HG03103 (cell line): Measurements from ENCODE around the gene TMEM255A.
"Not testable (repeated sequence)": the region's sequence is repeated elsewhere in the genome, so short reads cannot be mapped to it uniquely, and the experiment has no call there.

Experiments
- ATAC-seq: cut with Tn5 transposase; IDR thresholded peaks from one replicate; pipeline ENCODE4 v1.9.1; 2021; ENCODE audit warnings: low read depth; ENCODE audit not compliant: unreplicated experiment

Gene TMEM255A

GRCh38 chrX:120310861-120311726, at the start of gene TMEM255A:
Gene TMEM255A (minus strand): TSS chrX:120311461. CDS start chrX:120311309, 152 bp downstream.
- no peak for ATAC-seq

- ATAC-seq, result no peak
Observed at GRCh38 chrX:120358737-120359456, 47.6 kb upstream of the TMEM255A start.

GRCh38 chrX:120357186-120357585, 45.9 kb upstream of the TMEM255A start:
- ATAC-seq, result no peak

GRCh38 chrX:120356084-120356483, 44.8 kb upstream of the TMEM255A start:
- ATAC-seq, result no peak

GRCh38 chrX:120350450-120351138, 39.3 kb upstream of the TMEM255A start:
- ATAC-seq, result no peak

- not testable (repeated sequence) for ATAC-seq
Observed at GRCh38 chrX:120344566-120344965, 33.3 kb upstream of the TMEM255A start.

GRCh38 chrX:120336899-120337298, 25.6 kb upstream of the TMEM255A start:
- no peak for ATAC-seq

GRCh38 chrX:120335289-120335688, 24.0 kb upstream of the TMEM255A start:
- ATAC-seq, result no peak

GRCh38 chrX:120334603-120335002, 23.3 kb upstream of the TMEM255A start:
- no peak for ATAC-seq

GRCh38 chrX:120334151-120334550, 22.9 kb upstream of the TMEM255A start:
- ATAC-seq, result no peak

GRCh38 chrX:120332394-120332793, 21.1 kb upstream of the TMEM255A start:
- no peak for ATAC-seq

GRCh38 chrX:120331116-120331515, 19.9 kb upstream of the TMEM255A start:
- ATAC-seq, result no peak

- no peak for ATAC-seq
Observed at GRCh38 chrX:120321520-120322281, 10.4 kb upstream of the TMEM255A start.

- no peak for ATAC-seq
Observed at GRCh38 chrX:120318411-120318810, 7.2 kb upstream of the TMEM255A start.

- ATAC-seq, result no peak
Observed at GRCh38 chrX:120316587-120317283, 5.5 kb upstream of the TMEM255A start.

- ATAC-seq, result no peak
Observed at GRCh38 chrX:120315776-120316175, 4.5 kb upstream of the TMEM255A start.

- no peak for ATAC-seq
Observed at GRCh38 chrX:120311727-120312063, 434 bp upstream of the TMEM255A start.

GRCh38 chrX:120309873-120310705, 1.2 kb downstream of the TMEM255A start:
- no peak for ATAC-seq
